Activated naive CD8-positive, alpha-beta T cell treated with anti-CD3 and anti-CD28 coated beads, Interleukin-2, amount 50 U/mL, for 24 hours (primary cell): ENCODE measurements around the gene ARHGEF33.
A peak's percentile ranks its signal among the peaks of the same experiment; 100 is the strongest.
"Not testable (repeated sequence)": the region's sequence is repeated elsewhere in the genome, so short reads cannot be mapped to it uniquely, and the experiment has no call there.

ENCODE experiments used
- ATAC-seq: fragments of 150-1000 bp; cut with Tn5 transposase; one replicate; pipeline ENCODE4 v1.10.0; 2021
- DNase-seq: peaks from one replicate; pipeline ENCODE4 v3.0.0; 2021
- H3K27ac Mint-ChIP-seq: one replicate; pipeline ENCODE4 v1.8.0; 2021; ENCODE audit warnings: mild to moderate bottlenecking, mixed read lengths
- H3K27me3 Mint-ChIP-seq: one replicate; pipeline ENCODE4 v1.8.0; 2021; ENCODE audit warnings: mixed read lengths
- H3K36me3 Mint-ChIP-seq: one replicate; pipeline ENCODE4 v1.8.0; 2021; ENCODE audit warnings: low read depth, mixed read lengths
- H3K4me1 Mint-ChIP-seq: one replicate; pipeline ENCODE4 v1.8.0; 2021; ENCODE audit warnings: mixed read lengths
- H3K4me3 Mint-ChIP-seq: one replicate; pipeline ENCODE4 v1.8.0; 2021; ENCODE audit warnings: mild to moderate bottlenecking, moderate library complexity, mixed read lengths
- H3K9me3 Mint-ChIP-seq: one replicate; pipeline ENCODE4 v1.8.0; 2021; ENCODE audit warnings: mixed read lengths

Gene ARHGEF33

DNA sequence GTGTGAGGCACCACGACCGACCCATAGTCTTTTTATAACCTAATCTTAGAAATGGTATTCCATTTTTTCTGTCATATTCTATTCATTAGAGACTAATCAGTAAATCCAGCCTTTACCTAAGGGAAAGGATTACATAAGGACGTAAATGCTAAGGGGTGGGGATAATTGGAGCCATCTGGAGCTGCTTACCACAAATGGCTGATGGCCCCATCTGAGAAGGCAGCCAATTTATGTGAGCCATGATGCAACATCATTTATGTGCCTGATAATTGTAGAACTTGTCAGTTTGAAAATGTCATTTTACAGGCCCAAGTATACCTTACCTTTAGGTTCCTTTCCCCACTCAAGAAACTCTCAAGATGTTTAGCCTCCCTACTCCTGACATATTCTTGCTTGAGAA, 44.0 kb downstream of the ARHGEF33 start:
- H3K4me1 Mint-ChIP-seq = peaks cover 7% of the 10 kb centered on the region
- DNase-seq (no peak), ATAC-seq (no peak)
- H3K9me3 Mint-ChIP-seq = no peaks in the 10 kb centered on the region
- H3K27ac Mint-ChIP-seq = no peak overlapping the region
- no peaks in the 10 kb centered on the region for H3K27me3 Mint-ChIP-seq
- H3K4me3 Mint-ChIP-seq = no peak overlapping the region
- H3K36me3 Mint-ChIP-seq = no peaks in the 10 kb centered on the region

DNA sequence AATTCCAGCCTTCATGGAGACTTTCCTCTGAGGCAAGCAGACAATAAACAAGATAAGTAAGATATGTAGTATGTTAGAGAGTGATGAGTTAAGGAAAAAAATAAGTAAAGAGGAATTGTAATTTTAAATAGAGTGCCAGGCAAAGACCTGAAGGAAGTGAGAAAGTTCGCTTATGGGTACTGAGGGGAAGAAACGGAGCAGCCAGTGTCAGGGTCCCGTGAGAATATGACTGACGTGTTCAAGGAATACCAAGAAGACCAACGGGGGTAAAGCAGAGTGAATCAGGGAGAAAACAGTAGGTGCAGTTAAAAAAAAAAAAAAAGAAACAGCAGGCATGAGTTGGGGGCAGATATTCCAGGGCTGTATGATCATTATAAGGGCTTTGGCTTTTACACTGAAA, 45.1 kb downstream of the ARHGEF33 start:
- no peaks in the 10 kb centered on the region for H3K27me3 Mint-ChIP-seq
- H3K36me3 Mint-ChIP-seq = no peaks in the 10 kb centered on the region
- H3K4me1 Mint-ChIP-seq = peaks cover 7% of the 10 kb centered on the region
- DNase-seq (no peak), ATAC-seq (no peak)
- H3K27ac Mint-ChIP-seq = no peak overlapping the region
- no peak overlapping the region for H3K4me3 Mint-ChIP-seq
- no peaks in the 10 kb centered on the region for H3K9me3 Mint-ChIP-seq

DNA sequence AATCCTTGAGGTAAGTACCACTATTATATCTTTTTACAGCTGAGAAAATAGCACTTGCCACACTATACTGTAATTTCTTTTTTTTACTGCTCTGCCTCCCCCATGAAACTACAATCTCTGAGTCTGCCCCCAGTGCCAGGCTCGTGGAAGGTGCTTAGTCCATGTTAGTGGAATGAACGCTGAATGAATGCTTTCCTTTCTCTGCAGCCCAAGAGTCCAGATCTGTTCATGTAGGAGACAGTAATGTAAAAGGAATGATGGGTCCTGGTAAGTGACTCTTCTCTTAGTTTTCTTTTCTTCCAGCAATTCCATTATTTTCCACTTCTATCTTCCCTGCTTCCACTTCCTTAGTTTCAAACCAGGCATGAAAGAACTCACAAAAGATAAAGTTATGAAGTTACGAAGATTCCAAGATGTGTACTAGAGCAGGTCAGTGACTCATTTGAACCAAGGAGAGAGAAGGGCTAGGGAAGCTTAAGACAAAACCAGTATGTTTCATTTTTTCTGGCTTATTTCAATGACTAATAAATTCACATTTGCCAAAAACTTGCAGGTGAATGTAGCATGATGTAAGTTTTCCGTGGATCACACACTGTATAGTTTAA, 46.0 kb downstream of the ARHGEF33 start:
- H3K27me3 Mint-ChIP-seq = no peaks in the 10 kb centered on the region
- no peak overlapping the region for H3K4me3 Mint-ChIP-seq
- no peaks in the 10 kb centered on the region for H3K9me3 Mint-ChIP-seq
- no peak for DNase-seq
- H3K4me1 Mint-ChIP-seq = peaks cover 7% of the 10 kb centered on the region
- H3K27ac Mint-ChIP-seq = no peak overlapping the region
- ATAC-seq = peak; percentile 63
- no peaks in the 10 kb centered on the region for H3K36me3 Mint-ChIP-seq

GRCh38 chr2:38936516-38936915, 46.8 kb downstream of the ARHGEF33 start:
- not testable (repeated sequence) for H3K27ac Mint-ChIP-seq, H3K4me3 Mint-ChIP-seq, DNase-seq, H3K9me3 Mint-ChIP-seq, H3K27me3 Mint-ChIP-seq, H3K36me3 Mint-ChIP-seq, H3K4me1 Mint-ChIP-seq, ATAC-seq

DNA sequence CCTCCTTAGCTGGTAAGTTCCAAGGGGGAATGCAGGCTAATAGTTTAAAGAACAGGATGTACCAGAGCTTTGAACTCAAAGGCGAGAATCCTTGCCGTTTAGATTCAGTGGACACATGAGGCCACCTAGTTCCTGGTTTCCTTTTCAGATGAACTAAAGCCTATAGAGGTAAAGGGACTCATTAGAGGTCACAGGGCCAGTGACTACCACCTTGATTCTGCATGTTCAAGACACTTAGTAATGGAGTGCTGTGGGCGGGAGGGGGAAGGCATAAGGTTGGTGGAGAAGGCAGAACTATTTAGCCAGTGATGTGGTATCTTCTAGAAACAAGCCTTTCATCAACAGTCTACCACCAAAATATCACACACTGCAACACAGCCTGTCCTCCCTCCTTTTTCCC, 47.9 kb downstream of the ARHGEF33 start:
- DNase-seq (no peak), ATAC-seq (no peak)
- Mint-ChIP-seq H3K9me3 (no peaks in the 10 kb centered on the region), H3K27ac (no peak overlapping the region), H3K4me3 (no peak overlapping the region), H3K27me3 (peaks cover 2% of the 10 kb centered on the region), H3K4me1 (peaks cover 7% of the 10 kb centered on the region), H3K36me3 (no peaks in the 10 kb centered on the region)

GRCh38 chr2:38940746-38941145, 51.1 kb downstream of the ARHGEF33 start:
- no peak overlapping the region for H3K4me3 Mint-ChIP-seq
- DNase-seq (no peak), ATAC-seq (no peak)
- no peaks in the 10 kb centered on the region for H3K36me3 Mint-ChIP-seq
- no peak overlapping the region for H3K27ac Mint-ChIP-seq
- H3K9me3 Mint-ChIP-seq = no peaks in the 10 kb centered on the region
- H3K4me1 Mint-ChIP-seq = peaks cover 6% of the 10 kb centered on the region
- H3K27me3 Mint-ChIP-seq = peaks cover 2% of the 10 kb centered on the region

- peaks cover 11% of the 10 kb centered on the region for H3K4me1 Mint-ChIP-seq
- ATAC-seq (no peak), DNase-seq (no peak)
- no peaks in the 10 kb centered on the region for H3K36me3 Mint-ChIP-seq
- H3K27ac Mint-ChIP-seq = no peak overlapping the region
- H3K9me3 Mint-ChIP-seq = no peaks in the 10 kb centered on the region
- peaks cover 2% of the 10 kb centered on the region for H3K27me3 Mint-ChIP-seq
- H3K4me3 Mint-ChIP-seq = no peak overlapping the region
Measured at GRCh38 chr2:38943784-38944183, 54.1 kb downstream of the ARHGEF33 start.

DNA sequence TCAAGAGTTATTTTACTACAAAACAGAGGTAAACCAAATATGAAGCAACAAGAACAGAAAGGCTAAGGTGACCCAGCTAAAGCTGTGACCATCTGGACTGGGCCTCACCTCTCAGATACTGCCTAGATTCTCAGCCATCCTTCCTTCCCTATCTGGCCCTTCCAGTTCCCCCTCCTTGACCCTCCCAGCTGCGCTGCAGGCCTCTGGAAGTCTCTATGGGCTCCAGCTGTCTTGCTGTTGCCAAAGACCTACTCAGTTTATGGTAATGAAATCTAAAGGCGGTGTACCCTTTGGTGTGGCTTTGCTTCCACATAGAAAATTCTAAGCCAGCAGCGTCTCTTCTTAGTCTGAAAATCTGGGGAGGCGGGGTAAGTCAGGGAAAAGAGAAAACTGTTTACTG, 55.7 kb downstream of the ARHGEF33 start:
- H3K27ac Mint-ChIP-seq = no peak overlapping the region
- H3K27me3 Mint-ChIP-seq = peaks cover 2% of the 10 kb centered on the region
- no peak overlapping the region for H3K4me3 Mint-ChIP-seq
- DNase-seq (no peak), ATAC-seq (no peak)
- peaks cover 11% of the 10 kb centered on the region for H3K4me1 Mint-ChIP-seq
- H3K36me3 Mint-ChIP-seq = no peaks in the 10 kb centered on the region
- no peaks in the 10 kb centered on the region for H3K9me3 Mint-ChIP-seq

- no peak for DNase-seq
- H3K4me3 Mint-ChIP-seq = no peak overlapping the region
- no peak overlapping the region for H3K27ac Mint-ChIP-seq
- no peaks in the 10 kb centered on the region for H3K36me3 Mint-ChIP-seq
- H3K27me3 Mint-ChIP-seq = peaks cover 2% of the 10 kb centered on the region
- H3K9me3 Mint-ChIP-seq = no peaks in the 10 kb centered on the region
- ATAC-seq = no peak
- peaks cover 11% of the 10 kb centered on the region for H3K4me1 Mint-ChIP-seq
Measured at GRCh38 chr2:38945911-38946310, 56.2 kb downstream of the ARHGEF33 start.

GRCh38 chr2:38947241-38948239, 57.9 kb downstream of the ARHGEF33 start:
- DNase-seq = peak; percentile 69
- Mint-ChIP-seq H3K36me3 (no peaks in the 10 kb centered on the region), H3K9me3 (no peaks in the 10 kb centered on the region), H3K4me1 (peaks cover 11% of the 10 kb centered on the region), H3K27ac (no peak overlapping the region), H3K4me3 (no peak overlapping the region), H3K27me3 (no peaks in the 10 kb centered on the region)
- ATAC-seq = peak; percentile 78

GRCh38 chr2:38948387-38948882, 58.8 kb downstream of the ARHGEF33 start:
- peaks cover 11% of the 10 kb centered on the region for H3K4me1 Mint-ChIP-seq
- H3K27me3 Mint-ChIP-seq = no peaks in the 10 kb centered on the region
- H3K36me3 Mint-ChIP-seq = no peaks in the 10 kb centered on the region
- no peak overlapping the region for H3K27ac Mint-ChIP-seq
- no peak for DNase-seq
- no peak for ATAC-seq
- no peaks in the 10 kb centered on the region for H3K9me3 Mint-ChIP-seq
- no peak overlapping the region for H3K4me3 Mint-ChIP-seq

- Mint-ChIP-seq H3K9me3 (no peaks in the 10 kb centered on the region), H3K27ac (no peak overlapping the region), H3K36me3 (no peaks in the 10 kb centered on the region), H3K4me3 (no peak overlapping the region), H3K27me3 (no peaks in the 10 kb centered on the region), H3K4me1 (peaks cover 11% of the 10 kb centered on the region)
- DNase-seq = no peak
- ATAC-seq = no peak
Measured at GRCh38 chr2:38948995-38949394, 59.3 kb downstream of the ARHGEF33 start.

DNA sequence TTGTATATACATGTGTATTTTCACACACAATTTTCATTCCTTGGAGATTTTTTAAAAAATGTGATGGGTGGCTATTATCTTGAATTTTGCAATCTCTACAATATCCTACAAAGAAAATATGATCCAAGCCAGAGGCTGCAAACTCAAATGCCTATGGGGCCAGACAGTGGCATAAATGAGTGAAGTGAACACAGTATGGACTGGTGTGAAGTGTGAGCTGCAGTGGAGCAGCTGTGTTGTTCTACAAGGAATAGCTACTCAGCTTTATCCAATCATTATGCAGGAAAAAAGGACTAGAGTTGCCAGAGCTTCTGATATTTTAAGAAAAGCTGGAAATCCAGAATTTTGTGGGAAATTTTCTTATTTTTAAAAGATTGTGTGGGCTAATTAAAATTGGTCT, 62.1 kb downstream of the ARHGEF33 start:
- Mint-ChIP-seq H3K4me1 (peaks cover 7% of the 10 kb centered on the region), H3K27me3 (peaks cover 2% of the 10 kb centered on the region), H3K27ac (no peak overlapping the region), H3K36me3 (no peaks in the 10 kb centered on the region), H3K9me3 (no peaks in the 10 kb centered on the region), H3K4me3 (no peak overlapping the region)
- DNase-seq (no peak), ATAC-seq (no peak)

DNA sequence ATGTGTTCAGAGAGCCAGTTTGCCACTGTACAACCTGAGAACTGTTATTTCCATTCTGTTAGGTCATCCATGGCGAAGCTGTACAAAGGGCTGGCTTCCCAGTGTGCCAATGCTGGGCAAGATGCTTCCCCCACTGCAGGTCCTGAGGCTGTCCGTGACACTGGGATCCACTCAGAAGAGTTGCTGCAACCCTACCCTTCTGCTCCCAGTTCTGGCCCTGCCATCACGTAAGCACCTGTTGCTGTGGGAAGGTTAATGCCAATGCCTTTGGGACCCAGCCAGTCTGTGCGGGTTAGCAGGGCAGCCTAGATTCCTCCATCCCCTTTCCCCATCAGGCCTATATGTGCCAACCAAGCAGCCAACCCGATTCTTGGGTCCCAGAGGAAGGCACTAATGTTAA, 68.3 kb downstream of the ARHGEF33 start:
- H3K27me3 Mint-ChIP-seq = peaks cover 22% of the 10 kb centered on the region
- DNase-seq = no peak

GRCh38 chr2:38959466-38959865, 69.8 kb downstream of the ARHGEF33 start:
- ATAC-seq = no peak
- no peak for DNase-seq
- peaks cover 25% of the 10 kb centered on the region for H3K27me3 Mint-ChIP-seq
- H3K4me1 Mint-ChIP-seq = peaks cover 4% of the 10 kb centered on the region
- H3K27ac Mint-ChIP-seq = no peak overlapping the region
- H3K36me3 Mint-ChIP-seq = peaks cover 1% of the 10 kb centered on the region
- H3K4me3 Mint-ChIP-seq = peak overlapping the region; percentile 29
- H3K9me3 Mint-ChIP-seq = no peaks in the 10 kb centered on the region

More for the DNA sequence above, 68.3 kb downstream of the ARHGEF33 start:
- H3K36me3 Mint-ChIP-seq = peaks cover 1% of the 10 kb centered on the region
- H3K4me3 Mint-ChIP-seq = no peak overlapping the region
- H3K9me3 Mint-ChIP-seq = no peaks in the 10 kb centered on the region
- no peak for ATAC-seq
- no peak overlapping the region for H3K27ac Mint-ChIP-seq
- H3K4me1 Mint-ChIP-seq = peaks cover 4% of the 10 kb centered on the region
